ENCODE results near the gene CCDC148. TPM values are rescaled to one million over a fixed set of nuclear protein-coding genes. Genes with fewer than 3 reads are reported as not detected.

The CCDC148 gene
- total RNA-seq, 1 donor from 2014 or later: 0.30 TPM

GRCh38 chr2:158496986-158497385 is 40.4 kb upstream of the CCDC148 start:
- Histone ChIP-seq H3K27ac (replicated peaks) (no peak overlapping the region), H3K4me3 (no peak overlapping the region), H3K9me3 (replicated peaks) (no peaks in the 10 kb centered on the region), H3K27me3 (ENCODE audit: low read depth) (no peaks in the 10 kb centered on the region), H3K4me1 (peaks cover 60% of the 10 kb centered on the region), H3K36me3 (no peaks in the 10 kb centered on the region)
- intact Hi-C loops (cut with micrococcal nuclease): no loop called here
- TF ChIP-seq, protein P1, sequence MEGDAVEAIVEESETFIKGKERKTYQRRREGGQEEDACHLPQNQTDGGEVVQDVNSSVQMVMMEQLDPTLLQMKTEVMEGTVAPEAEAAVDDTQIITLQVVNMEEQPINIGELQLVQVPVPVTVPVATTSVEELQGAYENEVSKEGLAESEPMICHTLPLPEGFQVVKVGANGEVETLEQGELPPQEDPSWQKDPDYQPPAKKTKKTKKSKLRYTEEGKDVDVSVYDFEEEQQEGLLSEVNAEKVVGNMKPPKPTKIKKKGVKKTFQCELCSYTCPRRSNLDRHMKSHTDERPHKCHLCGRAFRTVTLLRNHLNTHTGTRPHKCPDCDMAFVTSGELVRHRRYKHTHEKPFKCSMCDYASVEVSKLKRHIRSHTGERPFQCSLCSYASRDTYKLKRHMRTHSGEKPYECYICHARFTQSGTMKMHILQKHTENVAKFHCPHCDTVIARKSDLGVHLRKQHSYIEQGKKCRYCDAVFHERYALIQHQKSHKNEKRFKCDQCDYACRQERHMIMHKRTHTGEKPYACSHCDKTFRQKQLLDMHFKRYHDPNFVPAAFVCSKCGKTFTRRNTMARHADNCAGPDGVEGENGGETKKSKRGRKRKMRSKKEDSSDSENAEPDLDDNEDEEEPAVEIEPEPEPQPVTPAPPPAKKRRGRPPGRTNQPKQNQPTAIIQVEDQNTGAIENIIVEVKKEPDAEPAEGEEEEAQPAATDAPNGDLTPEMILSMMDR (IDR thresholded peaks at IDR 0.05; ENCODE audit: borderline replicate concordance): no peak
- no peak for DNase-seq

GRCh38 chr2:158495175-158495574 is 38.6 kb upstream of the CCDC148 start:
- Histone ChIP-seq H3K9me3 (replicated peaks) (no peaks in the 10 kb centered on the region), H3K4me3 (no peak overlapping the region), H3K27me3 (ENCODE audit: low read depth) (no peaks in the 10 kb centered on the region), H3K36me3 (no peaks in the 10 kb centered on the region), H3K4me1 (peaks cover 54% of the 10 kb centered on the region), H3K27ac (replicated peaks) (no peak overlapping the region)
- no peak for DNase-seq
- intact Hi-C loops (cut with micrococcal nuclease): no loop called here
- TF ChIP-seq, protein P1 (IDR thresholded peaks at IDR 0.05; ENCODE audit: borderline replicate concordance): no peak

DNA sequence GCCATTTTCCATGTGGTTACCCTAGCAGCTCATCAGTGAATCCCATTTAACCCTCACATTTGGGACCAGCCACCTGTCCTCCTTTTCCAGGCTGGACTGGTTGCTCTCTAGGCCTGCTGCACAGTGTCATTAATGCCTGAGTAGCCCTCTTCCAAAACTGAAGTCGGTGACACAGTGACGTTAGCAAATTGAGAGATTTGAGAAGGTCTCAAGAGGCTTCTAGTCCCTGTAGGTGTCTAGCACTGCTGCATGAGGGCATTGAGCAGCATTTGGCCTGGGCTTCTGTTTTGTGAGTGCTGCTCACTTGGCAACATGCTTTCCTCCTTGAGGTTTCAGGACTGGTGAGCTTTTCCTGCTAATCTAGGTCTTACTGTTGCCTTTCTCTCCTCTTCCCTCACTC is 36.9 kb upstream of the CCDC148 start:
- intact Hi-C loops (cut with micrococcal nuclease): no loop called here
- H3K27ac ChIP-seq (replicated peaks): peak overlapping the region; percentile 1
- no peaks in the 10 kb centered on the region for H3K27me3 ChIP-seq (ENCODE audit: low read depth)
- no peak for DNase-seq
- H3K4me1 ChIP-seq: peaks cover 55% of the 10 kb centered on the region
- H3K36me3 ChIP-seq: no peaks in the 10 kb centered on the region
- no peak overlapping the region for H3K4me3 ChIP-seq
- H3K9me3 ChIP-seq (replicated peaks): no peaks in the 10 kb centered on the region
- TF ChIP-seq, protein P1 (IDR thresholded peaks at IDR 0.05; ENCODE audit: borderline replicate concordance): no peak

DNA sequence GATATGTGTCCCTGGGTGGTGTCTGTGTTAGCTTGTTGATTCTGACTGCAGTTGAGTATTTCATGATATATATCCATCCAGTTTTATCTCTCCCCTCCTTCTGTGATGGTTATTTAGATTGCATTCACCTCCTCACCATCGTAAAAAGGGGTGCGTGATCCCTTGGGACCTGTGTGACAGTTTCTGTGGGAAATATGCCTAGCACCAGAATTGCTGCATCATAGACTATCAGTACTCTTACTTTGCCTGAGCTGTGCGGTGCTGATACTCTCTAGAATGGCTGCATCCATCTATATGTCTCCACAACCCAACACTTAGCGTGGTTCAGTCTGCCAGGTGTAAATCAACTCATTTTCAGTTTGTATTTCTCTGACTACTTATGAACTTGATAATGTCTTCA is 34.5 kb upstream of the CCDC148 start:
- intact Hi-C loops (cut with micrococcal nuclease): no loop called here

DNA sequence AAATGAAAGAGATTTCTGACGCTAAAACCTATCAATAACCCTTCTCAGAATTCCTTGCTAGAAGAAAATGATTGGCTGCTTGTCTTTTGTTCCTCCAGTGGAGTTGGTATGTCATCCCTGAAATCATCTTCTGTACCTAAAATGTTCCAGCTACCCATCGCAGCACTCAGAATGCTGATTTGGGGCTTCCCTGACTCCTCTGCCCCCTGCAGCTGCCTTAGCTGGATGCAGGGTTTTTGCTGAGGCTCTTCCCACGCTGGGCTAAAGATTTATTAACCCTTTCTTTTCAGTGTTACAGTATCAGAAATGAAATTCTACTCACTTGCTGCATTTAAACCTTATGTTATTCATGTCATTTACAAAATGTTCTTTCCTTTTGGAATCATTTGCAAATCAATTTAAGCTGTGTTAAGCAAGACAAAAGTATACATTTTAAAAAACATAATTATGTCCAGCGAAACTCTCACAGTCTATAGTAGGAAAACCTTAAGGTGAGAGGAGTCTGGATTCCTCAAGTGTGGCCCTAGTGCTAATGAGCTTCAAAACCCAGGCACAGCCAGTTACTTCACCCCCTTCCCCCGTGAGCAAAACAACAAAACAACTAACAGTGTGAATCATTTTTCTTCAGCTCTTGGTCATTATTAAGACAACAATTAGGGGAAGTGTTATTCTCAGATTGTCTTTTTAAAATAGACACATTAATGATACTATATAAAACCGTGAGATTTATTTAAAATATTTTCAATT is 33.0 kb upstream of the CCDC148 start:
- Histone ChIP-seq H3K27me3 (ENCODE audit: low read depth) (no peaks in the 10 kb centered on the region), H3K9me3 (replicated peaks) (no peaks in the 10 kb centered on the region), H3K36me3 (no peaks in the 10 kb centered on the region), H3K4me1 (peaks cover 93% of the 10 kb centered on the region), H3K27ac (replicated peaks) (peak overlapping the region; percentile 6), H3K4me3 (no peak overlapping the region)
- no peak for DNase-seq
- intact Hi-C loops (cut with micrococcal nuclease): no loop called here
- TF ChIP-seq, protein P1 (IDR thresholded peaks at IDR 0.05; ENCODE audit: borderline replicate concordance): no peak

More for the DNA sequence above, 34.5 kb upstream of the CCDC148 start:
- TF ChIP-seq, protein P1 (IDR thresholded peaks at IDR 0.05; ENCODE audit: borderline replicate concordance): no peak
- H3K9me3 ChIP-seq (replicated peaks): no peaks in the 10 kb centered on the region
- no peak overlapping the region for H3K4me3 ChIP-seq
- H3K27ac ChIP-seq (replicated peaks): no peak overlapping the region
- no peaks in the 10 kb centered on the region for H3K27me3 ChIP-seq (ENCODE audit: low read depth)
- no peak for DNase-seq
- H3K4me1 ChIP-seq: peaks cover 78% of the 10 kb centered on the region
- no peaks in the 10 kb centered on the region for H3K36me3 ChIP-seq

Measured in left ventricle myocardium inferior (tissue), 1 donor.